Right renal pelvis (tissue), 4 donors: Measurements from ENCODE around the gene SCUBE3. TPM values are rescaled to one million over a fixed set of nuclear protein-coding genes. Genes with fewer than 3 reads are reported as not detected.

Experiments used
- DNase-seq, 4 donors: peaks; one replicate each; pipeline ENCODE4 v3.0.0-alpha.2; 2013; ENCODE audit warnings: low read depth in 4 of 4, low spot score in 3 of 4, missing footprints in 1 of 4
- polyA plus RNA-seq, 4 donors: library from polyadenylated mRNA; unstranded; fragments of 120-200 nt; gene quantifications; one replicate each; pipeline ENCODE4 v1.2.1, GENCODE V29; 2013; ENCODE audit not compliant: insufficient read length in 4 of 4

SCUBE3 gene
- polyA plus RNA-seq, 4 donors: 39.9 to 52.2 (median 43.1) TPM

GRCh38 chr6:35209081-35209480, 4.7 kb upstream of the SCUBE3 start:
- no peak for DNase-seq

- no peak for DNase-seq
Measured at GRCh38 chr6:35209622-35210247, 4.0 kb upstream of the SCUBE3 start.

- DNase-seq: no peak
Measured at GRCh38 chr6:35213298-35213791, 411 bp upstream of the SCUBE3 start.

GRCh38 chr6:35214869-35215664, 1.3 kb downstream of the SCUBE3 start:
- no peak for DNase-seq

GRCh38 chr6:35215665-35216411, 2.1 kb downstream of the SCUBE3 start:
- no peak for DNase-seq

DNA sequence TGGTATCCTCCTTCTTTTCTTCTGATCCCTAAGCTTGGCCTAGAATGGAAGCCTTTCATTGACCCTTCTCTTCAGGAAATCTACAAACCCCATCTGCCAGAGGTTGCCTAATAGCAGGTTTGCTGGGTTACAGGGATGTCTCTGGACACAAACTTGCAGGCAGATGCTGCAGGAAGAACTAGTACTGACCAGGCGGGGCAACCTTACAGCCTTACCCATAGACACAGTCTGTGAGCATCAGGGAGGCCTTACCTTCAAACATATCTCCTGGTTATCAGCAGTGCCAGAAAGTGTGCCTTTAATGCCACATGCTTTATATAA, 2.6 kb downstream of the SCUBE3 start:
- DNase-seq: no peak

DNA sequence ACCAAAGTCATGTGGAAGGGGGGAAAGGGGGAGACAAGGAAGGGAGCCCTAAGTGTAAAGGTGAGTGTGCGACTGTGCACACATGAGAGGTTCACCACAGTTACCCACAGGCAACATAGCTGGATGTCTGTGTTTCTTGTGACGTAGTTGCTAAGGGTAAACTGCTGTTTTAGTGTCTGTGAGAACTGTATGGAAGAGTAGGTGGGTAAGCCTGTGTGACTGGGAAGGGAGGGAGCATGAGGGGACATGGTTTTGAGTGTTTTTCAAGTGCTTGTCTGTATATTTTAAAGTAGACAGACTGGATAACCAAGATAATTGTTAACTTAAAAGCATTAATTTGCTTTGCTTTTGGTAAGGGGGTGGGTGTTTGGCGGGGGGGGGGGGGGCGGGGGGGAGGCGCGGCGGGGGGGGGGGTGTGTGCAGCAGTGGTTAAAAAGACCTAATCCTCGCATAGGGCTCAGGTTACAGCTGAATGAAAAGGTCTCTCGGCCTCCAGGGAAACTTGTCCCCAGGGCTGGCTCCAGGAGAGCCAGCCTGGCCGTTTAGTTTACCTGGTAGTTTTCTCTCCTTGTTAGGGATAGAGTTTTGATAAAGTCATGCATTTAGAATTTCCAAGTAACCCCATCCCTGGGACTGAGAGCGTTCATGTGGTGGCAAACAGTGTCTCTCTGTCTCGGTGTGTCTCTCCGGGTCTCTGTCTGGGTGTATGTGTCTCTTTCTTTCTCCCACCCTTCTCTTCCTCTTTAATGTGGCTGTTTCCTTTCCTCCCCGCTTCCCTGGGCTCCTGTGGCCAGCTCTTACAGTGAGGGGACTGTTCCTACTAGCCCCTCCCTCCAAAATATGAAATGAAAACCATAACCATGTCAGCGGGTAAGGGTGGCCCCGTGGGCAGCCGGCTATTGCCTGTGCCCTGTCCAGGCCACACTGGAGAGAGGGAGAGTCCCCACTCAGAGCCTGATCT, 3.4 kb downstream of the SCUBE3 start:
- DNase-seq: no peak

- DNase-seq: no peak
Measured at GRCh38 chr6:35218021-35218420, 4.3 kb downstream of the SCUBE3 start.

DNA sequence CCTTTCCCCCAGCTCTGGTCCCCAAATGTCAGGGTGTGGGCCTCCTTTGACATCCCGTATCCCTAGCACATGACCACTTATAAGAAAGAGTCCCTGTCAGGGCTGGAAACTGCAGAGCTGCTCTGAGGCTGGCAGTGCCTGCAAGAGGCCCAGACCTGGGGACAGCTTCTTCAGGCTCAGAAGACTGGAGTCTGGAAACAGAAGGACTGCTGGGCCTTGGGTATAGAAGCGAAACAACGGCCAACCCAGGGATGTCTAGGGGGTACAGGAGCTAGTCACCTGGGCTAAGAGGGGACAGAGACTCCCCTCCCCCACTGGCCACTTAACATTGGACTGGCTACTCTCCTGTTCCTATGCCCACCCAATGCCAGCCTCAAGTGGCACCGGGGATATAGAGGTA, 4.7 kb downstream of the SCUBE3 start:
- no peak for DNase-seq

DNA sequence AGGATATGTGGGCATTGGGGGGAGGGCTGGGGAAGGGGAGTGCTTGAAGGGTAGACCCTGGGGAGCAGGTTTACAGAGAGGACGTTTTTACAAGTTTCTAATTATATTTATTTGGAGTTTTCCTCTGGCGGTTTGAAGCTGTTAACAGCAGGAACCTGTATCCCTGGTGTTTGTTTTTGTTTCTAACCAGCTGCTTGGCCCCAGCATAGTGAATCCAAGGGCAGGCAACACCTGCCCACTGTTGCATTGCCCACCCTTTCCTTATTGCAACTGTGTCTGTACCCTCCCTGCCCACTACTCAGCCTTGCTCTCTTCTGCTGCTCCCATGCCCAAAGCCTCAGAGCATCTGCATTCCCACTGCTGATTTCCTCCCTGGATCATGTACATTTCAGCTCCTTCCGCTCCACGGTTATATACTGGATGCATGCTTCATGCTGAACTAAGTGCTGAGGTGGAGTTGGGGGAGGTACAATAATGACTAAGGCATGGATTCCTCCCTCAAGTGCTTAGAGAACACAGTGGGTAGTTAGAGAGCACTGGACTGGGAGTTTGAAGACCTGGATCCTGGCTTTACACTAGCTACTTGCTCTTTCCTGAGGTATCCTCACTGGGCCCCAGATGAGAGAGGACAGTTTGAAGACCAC, 6.0 kb downstream of the SCUBE3 start:
- no peak for DNase-seq

DNA sequence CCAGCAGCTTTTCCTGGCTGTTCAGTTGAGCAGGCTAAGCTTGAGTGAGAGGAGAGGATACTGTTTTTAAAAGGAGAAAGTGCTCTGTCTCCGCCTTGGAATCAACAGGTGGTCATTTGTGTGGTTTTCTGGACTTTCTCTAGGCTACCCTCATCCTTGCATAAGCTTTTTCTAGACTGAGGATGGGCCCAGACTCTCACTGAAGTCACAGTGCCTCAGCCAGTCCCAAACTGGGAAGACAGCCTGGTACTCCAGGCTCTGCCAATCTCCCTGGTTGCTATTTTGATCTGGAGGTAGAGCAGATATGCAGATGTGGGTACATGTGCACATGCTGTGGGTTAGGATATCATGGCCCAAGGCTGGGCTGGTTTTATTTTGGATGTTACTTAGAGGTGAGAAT, 7.0 kb downstream of the SCUBE3 start:
- no peak for DNase-seq

- DNase-seq: no peak
Measured at GRCh38 chr6:35223396-35223795, 9.6 kb downstream of the SCUBE3 start.

GRCh38 chr6:35224720-35225119, 11.0 kb downstream of the SCUBE3 start:
- no peak for DNase-seq

GRCh38 chr6:35228481-35228880, 14.7 kb downstream of the SCUBE3 start:
- no peak for DNase-seq

DNA sequence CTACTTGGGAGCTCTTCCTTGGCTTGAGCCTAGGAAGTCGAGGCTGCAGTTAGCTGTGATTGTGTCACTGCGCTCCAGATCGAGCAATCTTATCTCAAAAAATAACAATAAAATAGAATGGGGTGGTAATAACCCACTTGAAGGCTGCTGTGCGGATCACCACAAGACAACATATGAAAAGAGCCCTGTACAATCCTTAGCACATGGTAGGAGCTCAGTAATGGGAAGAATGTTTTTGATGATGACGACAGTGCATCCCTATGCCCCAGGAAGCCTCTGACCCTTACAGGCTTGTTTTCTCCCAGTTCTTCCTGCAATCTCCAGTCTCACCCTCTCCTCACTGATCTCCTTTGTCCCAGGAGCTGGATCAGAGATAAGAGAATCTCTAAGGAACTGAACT, 15.5 kb downstream of the SCUBE3 start:
- DNase-seq: no peak

- DNase-seq: no peak
Measured at GRCh38 chr6:35230498-35230897, 16.7 kb downstream of the SCUBE3 start.

- no peak for DNase-seq
Measured at GRCh38 chr6:35230950-35231349, 17.2 kb downstream of the SCUBE3 start.

GRCh38 chr6:35231563-35231962, 17.8 kb downstream of the SCUBE3 start:
- no peak for DNase-seq

- DNase-seq: no peak
Measured at GRCh38 chr6:35234901-35235300, 21.1 kb downstream of the SCUBE3 start.

- DNase-seq: no peak
Measured at GRCh38 chr6:35236223-35236622, 22.5 kb downstream of the SCUBE3 start.
